ENCODE results near the gene TM7SF2. TPM values are rescaled to one million over a fixed set of nuclear protein-coding genes. Genes with fewer than 3 reads are reported as not detected.

Gene TM7SF2
- total and polyA plus RNA-seq, 2 of the 13 experiments (the other 11 are each of a cell fraction or from before 2014, with no cell fraction given): 56.0 to 66.9 TPM

DNA sequence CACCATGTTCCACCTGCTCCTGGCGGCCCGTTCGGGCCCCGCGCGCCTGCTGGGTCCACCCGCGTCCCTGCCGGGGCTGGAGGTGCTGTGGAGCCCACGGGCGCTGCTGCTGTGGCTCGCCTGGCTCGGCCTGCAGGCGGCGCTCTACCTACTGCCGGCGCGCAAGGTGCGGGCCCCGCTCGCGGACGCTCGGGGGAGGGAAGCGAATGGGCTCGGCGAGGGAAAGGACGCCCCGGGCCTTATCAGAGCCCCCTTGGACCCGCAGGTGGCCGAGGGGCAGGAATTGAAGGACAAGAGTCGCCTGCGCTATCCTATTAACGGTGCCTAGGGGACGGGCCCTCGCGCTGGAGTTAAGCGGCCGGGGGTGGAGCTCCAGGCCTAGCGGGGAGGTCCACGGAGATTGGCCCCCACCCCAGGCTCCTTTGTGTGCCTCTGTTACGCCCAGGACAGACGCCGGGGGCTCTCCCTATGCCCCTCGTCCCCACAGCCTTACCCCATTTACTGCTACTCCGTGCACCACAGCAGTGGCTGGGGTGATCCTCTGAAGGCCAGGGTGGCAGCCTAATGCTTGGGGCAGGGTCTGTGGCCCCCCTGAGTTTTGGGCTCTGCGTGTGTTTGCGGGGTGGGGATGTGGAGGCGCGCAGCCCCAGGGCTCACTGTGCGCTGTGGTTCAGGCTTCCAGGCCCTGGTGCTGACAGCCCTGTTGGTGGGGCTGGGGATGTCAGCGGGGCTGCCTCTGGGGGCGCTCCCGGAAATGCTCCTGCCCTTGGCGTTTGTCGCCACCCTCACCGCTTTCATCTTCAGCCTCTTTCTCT is 1.1 kb downstream of the TM7SF2 start (continued):
- TF ChIP-seq, protein P1, sequence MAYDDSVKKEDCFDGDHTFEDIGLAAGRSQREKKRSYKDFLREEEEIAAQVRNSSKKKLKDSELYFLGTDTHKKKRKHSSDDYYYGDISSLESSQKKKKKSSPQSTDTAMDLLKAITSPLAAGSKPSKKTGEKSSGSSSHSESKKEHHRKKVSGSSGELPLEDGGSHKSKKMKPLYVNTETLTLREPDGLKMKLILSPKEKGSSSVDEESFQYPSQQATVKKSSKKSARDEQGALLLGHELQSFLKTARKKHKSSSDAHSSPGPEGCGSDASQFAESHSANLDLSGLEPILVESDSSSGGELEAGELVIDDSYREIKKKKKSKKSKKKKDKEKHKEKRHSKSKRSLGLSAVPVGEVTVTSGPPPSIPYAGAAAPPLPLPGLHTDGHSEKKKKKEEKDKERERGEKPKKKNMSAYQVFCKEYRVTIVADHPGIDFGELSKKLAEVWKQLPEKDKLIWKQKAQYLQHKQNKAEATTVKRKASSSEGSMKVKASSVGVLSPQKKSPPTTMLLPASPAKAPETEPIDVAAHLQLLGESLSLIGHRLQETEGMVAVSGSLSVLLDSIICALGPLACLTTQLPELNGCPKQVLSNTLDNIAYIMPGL (CRISPR knock-in tag; IDR thresholded peaks at IDR 0.05; ENCODE audit: borderline replicate concordance in 1 of 2, low read depth in 1 of 2): peak; percentile 97 to 99
- TF ChIP-seq YEATS2 (CRISPR knock-in tag; IDR thresholded peaks at IDR 0.05; ENCODE audit: borderline replicate concordance): 0 out of 2 replicates have a peak, but pooled peaks have one; percentile 31
- TF ChIP-seq ZNF567 (CRISPR knock-in tag; IDR thresholded peaks at IDR 0.05; ENCODE audit: borderline replicate concordance): peak; percentile 71; the same call in 1 of the 2 replicates
- TF ChIP-seq PTBP1 (IDR thresholded peaks at IDR 0.05; ENCODE audit: low read depth, low read length, poor library complexity, severe bottlenecking): no peak
- no peak for TF ChIP-seq MBD4 (IDR thresholded peaks at IDR 0.05; ENCODE audit: borderline replicate concordance, low read length)
- no peak for TF ChIP-seq ZNF232 (CRISPR knock-in tag; IDR thresholded peaks at IDR 0.05; ENCODE audit: borderline replicate concordance)
- TF ChIP-seq ZSCAN21 (CRISPR knock-in tag; IDR thresholded peaks at IDR 0.05; ENCODE audit: borderline replicate concordance): peak; percentile 23
- peak; percentile 75; the same call in 1 of the 2 replicates for TF ChIP-seq KDM3A (CRISPR knock-in tag; IDR thresholded peaks at IDR 0.05; ENCODE audit: low read depth)
- TF ChIP-seq, protein P2, sequence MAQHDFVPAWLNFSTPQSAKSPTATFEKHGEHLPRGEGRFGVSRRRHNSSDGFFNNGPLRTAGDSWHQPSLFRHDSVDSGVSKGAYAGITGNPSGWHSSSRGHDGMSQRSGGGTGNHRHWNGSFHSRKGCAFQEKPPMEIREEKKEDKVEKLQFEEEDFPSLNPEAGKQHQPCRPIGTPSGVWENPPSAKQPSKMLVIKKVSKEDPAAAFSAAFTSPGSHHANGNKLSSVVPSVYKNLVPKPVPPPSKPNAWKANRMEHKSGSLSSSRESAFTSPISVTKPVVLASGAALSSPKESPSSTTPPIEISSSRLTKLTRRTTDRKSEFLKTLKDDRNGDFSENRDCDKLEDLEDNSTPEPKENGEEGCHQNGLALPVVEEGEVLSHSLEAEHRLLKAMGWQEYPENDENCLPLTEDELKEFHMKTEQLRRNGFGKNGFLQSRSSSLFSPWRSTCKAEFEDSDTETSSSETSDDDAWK (CRISPR knock-in tag; IDR thresholded peaks at IDR 0.05): no peak
- TF ChIP-seq ZNF264 (CRISPR knock-in tag; IDR thresholded peaks at IDR 0.05): no peak
- no peak for TF ChIP-seq TBL1XR1 (IDR thresholded peaks at IDR 0.05; ENCODE audit: borderline replicate concordance, low read length, partially characterized antibody)
- TF ChIP-seq ZNF775 (CRISPR knock-in tag; IDR thresholded peaks at IDR 0.05; ENCODE audit: borderline replicate concordance): no peak
- no peak for TF ChIP-seq ZNF296 (CRISPR knock-in tag; conservative IDR thresholded peaks at IDR 0.05)
- TF ChIP-seq ZFP37 (CRISPR knock-in tag; IDR thresholded peaks at IDR 0.05; ENCODE audit: borderline replicate concordance): no peak
- no peak for TF ChIP-seq RERE (CRISPR knock-in tag; IDR thresholded peaks at IDR 0.05; ENCODE audit: low read depth)
- no peak for TF ChIP-seq ZNF256 (CRISPR knock-in tag; conservative IDR thresholded peaks at IDR 0.05)
- no peak for TF ChIP-seq HCFC1 (IDR thresholded peaks at IDR 0.05; ENCODE audit: low read depth, low read length)
- TF ChIP-seq DR1 (CRISPR knock-in tag; IDR thresholded peaks at IDR 0.05): no peak
- no peak for TF ChIP-seq MAFK (conservative IDR thresholded peaks at IDR 0.05 in 1 of 2, IDR thresholded peaks at IDR 0.05 in 1 of 2; ENCODE audit: low read length in 2 of 2)
- no peak for TF ChIP-seq ZNF138 (CRISPR knock-in tag; IDR thresholded peaks at IDR 0.05; ENCODE audit: low read depth)
- TF ChIP-seq ZNF136 (CRISPR knock-in tag; IDR thresholded peaks at IDR 0.05; ENCODE audit: low read depth): no peak; the same call in 1 of the 2 replicates

Data from HepG2 (cell line).